Hepatocyte (in vitro differentiated cells): Measurements from ENCODE around the gene CTBP2.

Experiments used
- CTCF ChIP-seq: fragments of 200-600 bp; sonication (generic); IDR thresholded peaks from 2 replicates; pipeline ENCODE4 v1.5.1; 2016; ENCODE audit warnings: antibody characterized with exemption, mild to moderate bottlenecking; ENCODE audit not compliant: poor library complexity
- EZH2 ChIP-seq: fragments of 200-600 bp; sonication (generic); IDR thresholded peaks from 2 replicates; pipeline ENCODE4 v1.6.1; 2016; ENCODE audit warnings: antibody characterized with exemption, mild to moderate bottlenecking, borderline replicate concordance
- EZH2phosphoT487 ChIP-seq: fragments of 200-600 bp; sonication (generic); IDR thresholded peaks from one replicate; pipeline ENCODE4 v1.6.1; 2018; ENCODE audit warnings: antibody characterized with exemption, mild to moderate bottlenecking, low read depth, moderate library complexity; ENCODE audit not compliant: unreplicated experiment, severe bottlenecking

GRCh38 chr10:124994573-124995473 lies 165.5 kb downstream of the CTBP2 start:
- TF ChIP-seq CTCF (no peak), EZH2phosphoT487 (no peak), EZH2 (no peak)
